Activated T-helper 1 cell treated with anti-CD3 and anti-CD28 coated beads, Interleukin-12 subunit alpha, Interleukin-12 subunit beta, Interleukin-2, Interleukin-4 antibody, amounts not matched to agents 30 ng/mL and 10 ng/mL and 1 ng/mL, durations not matched to agents 14 hours and 24 hours and 36 hours (primary cell): ENCODE results near the gene CDK1. TPM values are rescaled to one million over a fixed set of nuclear protein-coding genes. Genes with fewer than 3 reads are reported as not detected.

Source experiments
- DNase-seq: peaks from one replicate; pipeline ENCODE4 v3.0.0; 2021; ENCODE audit warnings: low spot score
- H3K27ac Mint-ChIP-seq: one replicate; pipeline ENCODE4 v1.8.0; 2021; ENCODE audit warnings: mild to moderate bottlenecking, mixed read lengths
- H3K27me3 Mint-ChIP-seq: one replicate; pipeline ENCODE4 v1.8.0; 2022; ENCODE audit warnings: mild to moderate bottlenecking, moderate library complexity, mixed read lengths; ENCODE audit not compliant: insufficient read depth
- H3K36me3 Mint-ChIP-seq: one replicate; pipeline ENCODE4 v1.8.0; 2021; ENCODE audit warnings: low read depth, mixed read lengths
- H3K4me1 Mint-ChIP-seq: one replicate; pipeline ENCODE4 v1.8.0; 2021; ENCODE audit warnings: low read depth, mixed read lengths
- H3K4me3 Mint-ChIP-seq: one replicate; pipeline ENCODE4 v1.8.0; 2021; ENCODE audit warnings: mild to moderate bottlenecking, moderate library complexity, mixed read lengths
- H3K9me3 Mint-ChIP-seq: one replicate; pipeline ENCODE4 v1.8.0; 2021; ENCODE audit warnings: mixed read lengths
- intact Hi-C: fragments of 100-400 bp; cut with micrococcal nuclease; formaldehyde crosslinking; loops from one replicate; pipeline ENCODE4 v1.15.1; 2024
- total RNA-seq: library from RNA; stranded (reverse); gene quantifications from 2 replicates; pipeline ENCODE4 v1.2.3, GENCODE V29; 2022

CDK1 gene
- total RNA-seq, 1 donor from 2014 or later = 100 TPM

DNA sequence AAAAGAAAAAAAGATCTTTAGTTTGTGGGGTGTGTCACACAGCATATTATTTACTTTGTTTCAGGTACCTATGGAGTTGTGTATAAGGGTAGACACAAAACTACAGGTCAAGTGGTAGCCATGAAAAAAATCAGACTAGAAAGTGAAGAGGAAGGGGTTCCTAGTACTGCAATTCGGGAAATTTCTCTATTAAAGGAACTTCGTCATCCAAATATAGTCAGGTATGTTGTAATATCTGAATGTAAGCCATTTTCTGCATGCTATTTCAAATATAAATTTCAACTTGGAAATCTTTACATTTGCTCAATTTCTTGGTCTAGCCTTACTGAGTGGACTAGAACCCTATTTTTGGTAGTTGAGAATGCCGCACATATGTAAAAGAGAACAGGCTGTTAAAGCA is 6.4 kb downstream of the CDK1 start:
- peak overlapping the region; percentile 55 for H3K27ac Mint-ChIP-seq
- H3K4me3 Mint-ChIP-seq = peak overlapping the region; percentile 12
- H3K4me1 Mint-ChIP-seq = peaks cover 91% of the 10 kb centered on the region
- DNase-seq = no peak
- intact Hi-C loops = loop anchor here (5.0 kb wide), 1 partner anchor 1118 kb away; the partner anchor contains the start of gene ARID5B
- no peaks in the 10 kb centered on the region for H3K9me3 Mint-ChIP-seq
- H3K36me3 Mint-ChIP-seq = peaks cover 65% of the 10 kb centered on the region
- H3K27me3 Mint-ChIP-seq = no peaks in the 10 kb centered on the region

- no peaks in the 10 kb centered on the region for H3K27me3 Mint-ChIP-seq
- H3K4me3 Mint-ChIP-seq = no peak overlapping the region
- H3K36me3 Mint-ChIP-seq = peaks cover 80% of the 10 kb centered on the region
- H3K9me3 Mint-ChIP-seq = no peaks in the 10 kb centered on the region
- intact Hi-C loops = no loop called here
- H3K4me1 Mint-ChIP-seq = peaks cover 84% of the 10 kb centered on the region
- peak overlapping the region; percentile 10 for H3K27ac Mint-ChIP-seq
- DNase-seq = no peak
These were observed 10.3 kb downstream of the CDK1 start for GRCh38 chr10:60788544-60788943.

GRCh38 chr10:60789340-60789739 is 11.1 kb downstream of the CDK1 start:
- intact Hi-C loops = no loop called here
- H3K9me3 Mint-ChIP-seq = no peaks in the 10 kb centered on the region
- peak overlapping the region; percentile 10 for H3K4me3 Mint-ChIP-seq
- peaks cover 74% of the 10 kb centered on the region for H3K36me3 Mint-ChIP-seq
- no peaks in the 10 kb centered on the region for H3K27me3 Mint-ChIP-seq
- peaks cover 80% of the 10 kb centered on the region for H3K4me1 Mint-ChIP-seq
- no peak for DNase-seq
- peak overlapping the region; percentile 8 for H3K27ac Mint-ChIP-seq

GRCh38 chr10:60794953-60795352 is 16.7 kb downstream of the CDK1 start:
- DNase-seq = no peak
- Mint-ChIP-seq H3K27me3 (no peaks in the 10 kb centered on the region), H3K9me3 (no peaks in the 10 kb centered on the region), H3K4me1 (peaks cover 39% of the 10 kb centered on the region), H3K36me3 (peaks cover 50% of the 10 kb centered on the region), H3K4me3 (no peak overlapping the region), H3K27ac (no peak overlapping the region)
- intact Hi-C loops = no loop called here

GRCh38 chr10:60795465-60796202 is 17.4 kb downstream of the CDK1 start:
- Mint-ChIP-seq H3K36me3 (peaks cover 45% of the 10 kb centered on the region), H3K9me3 (no peaks in the 10 kb centered on the region), H3K27ac (no peak overlapping the region), H3K27me3 (no peaks in the 10 kb centered on the region), H3K4me1 (peaks cover 32% of the 10 kb centered on the region), H3K4me3 (no peak overlapping the region)
- intact Hi-C loops = no loop called here
- no peak for DNase-seq

GRCh38 chr10:60796481-60796880 is 18.2 kb downstream of the CDK1 start:
- DNase-seq = no peak
- H3K4me3 Mint-ChIP-seq = no peak overlapping the region
- peaks cover 38% of the 10 kb centered on the region for H3K36me3 Mint-ChIP-seq
- H3K27ac Mint-ChIP-seq = peak overlapping the region; percentile 9
- intact Hi-C loops = no loop called here
- H3K4me1 Mint-ChIP-seq = peaks cover 23% of the 10 kb centered on the region
- no peaks in the 10 kb centered on the region for H3K27me3 Mint-ChIP-seq
- no peaks in the 10 kb centered on the region for H3K9me3 Mint-ChIP-seq

GRCh38 chr10:60797200-60797599 is 18.9 kb downstream of the CDK1 start:
- Mint-ChIP-seq H3K4me1 (peaks cover 27% of the 10 kb centered on the region), H3K27ac (no peak overlapping the region), H3K9me3 (no peaks in the 10 kb centered on the region), H3K36me3 (peaks cover 35% of the 10 kb centered on the region), H3K4me3 (no peak overlapping the region), H3K27me3 (no peaks in the 10 kb centered on the region)
- DNase-seq = no peak
- intact Hi-C loops = no loop called here

- H3K36me3 Mint-ChIP-seq = peaks cover 29% of the 10 kb centered on the region
These were observed 19.8 kb downstream of the CDK1 start for GRCh38 chr10:60798031-60798430.

DNA sequence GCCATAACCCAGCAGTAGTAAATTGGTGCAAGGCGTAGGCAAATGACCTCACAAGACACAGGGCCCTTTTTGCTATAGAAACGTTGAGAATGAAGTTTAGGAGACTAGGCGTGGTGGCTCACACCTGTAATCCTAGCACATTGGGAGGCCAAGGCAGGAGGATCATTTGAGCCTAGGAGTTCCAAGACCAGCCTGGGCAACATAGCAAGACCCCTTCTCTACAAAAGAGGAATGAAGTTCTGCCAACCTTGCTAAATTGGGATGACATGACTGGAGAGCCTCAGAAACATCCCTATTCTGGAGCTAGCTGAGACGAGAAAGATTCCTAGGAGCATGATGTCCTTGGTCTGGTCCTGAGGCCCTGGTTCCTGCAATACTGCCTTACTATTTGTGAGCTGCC is 20.6 kb downstream of the CDK1 start:
- peaks cover 22% of the 10 kb centered on the region for H3K4me1 Mint-ChIP-seq
- intact Hi-C loops = no loop called here
- no peak overlapping the region for H3K27ac Mint-ChIP-seq
- H3K9me3 Mint-ChIP-seq = no peaks in the 10 kb centered on the region
- H3K27me3 Mint-ChIP-seq = no peaks in the 10 kb centered on the region
- H3K36me3 Mint-ChIP-seq = peaks cover 28% of the 10 kb centered on the region
- H3K4me3 Mint-ChIP-seq = no peak overlapping the region
- DNase-seq = no peak

More at GRCh38 chr10:60798031-60798430, 19.8 kb downstream of the CDK1 start:
- Mint-ChIP-seq H3K27me3 (no peaks in the 10 kb centered on the region), H3K27ac (no peak overlapping the region), H3K4me3 (no peak overlapping the region), H3K4me1 (peaks cover 27% of the 10 kb centered on the region), H3K9me3 (no peaks in the 10 kb centered on the region)
- DNase-seq = no peak
- intact Hi-C loops = no loop called here

DNA sequence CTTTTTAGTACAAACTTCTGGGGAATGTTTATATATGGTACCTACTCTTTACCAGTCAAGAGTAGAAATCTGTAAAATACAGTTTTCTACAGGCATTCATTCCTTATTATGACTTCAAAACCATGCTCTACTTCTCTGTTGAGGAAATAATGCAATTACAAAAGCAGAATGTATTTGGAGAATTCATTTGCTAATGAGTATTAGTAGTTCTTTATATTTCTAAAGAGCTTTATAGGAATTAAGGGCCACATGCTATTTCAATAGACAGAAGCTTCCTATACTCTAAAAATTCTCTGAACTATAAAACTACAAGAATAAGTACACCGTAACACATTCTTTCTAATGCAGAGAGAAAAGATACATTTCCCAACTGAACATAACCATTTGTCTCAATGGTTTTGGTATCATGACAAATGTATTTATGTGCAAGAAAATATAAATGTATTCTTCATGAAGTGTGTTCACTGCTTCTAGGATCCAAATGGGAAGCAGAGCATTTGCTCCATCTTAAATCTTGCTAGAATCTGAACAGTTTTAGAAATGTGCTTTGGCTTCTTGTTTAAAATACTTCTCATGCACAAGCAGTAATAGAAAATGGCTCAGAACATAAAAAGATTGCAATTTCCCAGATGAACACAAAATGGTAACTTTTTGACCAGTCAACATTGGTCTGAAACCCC is 21.8 kb downstream of the CDK1 start:
- DNase-seq = no peak
- Mint-ChIP-seq H3K9me3 (no peaks in the 10 kb centered on the region), H3K27ac (no peak overlapping the region), H3K36me3 (peaks cover 23% of the 10 kb centered on the region), H3K27me3 (no peaks in the 10 kb centered on the region), H3K4me3 (no peak overlapping the region), H3K4me1 (peaks cover 12% of the 10 kb centered on the region)
- intact Hi-C loops = no loop called here

DNA sequence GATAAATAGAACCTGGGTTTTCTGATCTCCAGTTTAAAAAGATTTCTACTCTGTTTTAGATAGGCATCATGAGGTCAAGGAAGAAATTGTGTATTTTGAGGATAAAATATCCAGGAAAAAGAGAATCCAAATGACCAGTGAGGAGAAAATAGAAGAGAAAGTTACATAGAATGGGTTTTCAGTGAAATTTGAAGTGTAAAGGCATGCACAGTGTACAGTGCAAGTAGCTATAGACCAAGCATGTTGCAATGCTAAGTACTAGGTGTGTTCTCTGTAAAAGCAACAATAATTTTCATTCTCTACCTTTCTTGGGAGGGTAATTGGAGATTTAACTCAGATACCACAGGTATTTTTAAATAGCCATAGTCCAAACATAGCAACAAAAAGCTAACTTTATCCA is 22.6 kb downstream of the CDK1 start:
- Mint-ChIP-seq H3K27me3 (no peaks in the 10 kb centered on the region), H3K36me3 (peaks cover 18% of the 10 kb centered on the region), H3K27ac (no peak overlapping the region), H3K4me1 (peaks cover 11% of the 10 kb centered on the region), H3K4me3 (no peak overlapping the region), H3K9me3 (no peaks in the 10 kb centered on the region)
- intact Hi-C loops = no loop called here
- DNase-seq = no peak

DNA sequence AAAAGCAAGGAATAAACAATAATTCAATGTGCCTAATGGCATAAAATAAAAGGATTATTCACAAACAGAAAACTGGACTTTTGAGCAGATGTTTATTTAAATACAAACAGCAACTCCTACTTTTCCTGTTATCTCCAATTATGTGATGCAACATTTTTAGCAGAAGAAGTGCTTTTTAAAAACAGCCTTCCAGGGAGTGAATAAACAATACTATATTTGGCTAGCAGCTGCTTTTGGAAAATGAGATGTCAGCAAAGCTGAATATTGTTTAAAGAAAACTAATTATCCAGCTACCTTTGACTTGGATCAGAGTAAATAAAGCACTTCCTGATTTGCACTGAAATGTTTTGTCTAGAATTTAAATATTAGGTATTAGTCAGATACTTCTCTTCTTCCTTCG is 23.2 kb downstream of the CDK1 start:
- intact Hi-C loops = no loop called here
- H3K4me3 Mint-ChIP-seq = no peak overlapping the region

DNA sequence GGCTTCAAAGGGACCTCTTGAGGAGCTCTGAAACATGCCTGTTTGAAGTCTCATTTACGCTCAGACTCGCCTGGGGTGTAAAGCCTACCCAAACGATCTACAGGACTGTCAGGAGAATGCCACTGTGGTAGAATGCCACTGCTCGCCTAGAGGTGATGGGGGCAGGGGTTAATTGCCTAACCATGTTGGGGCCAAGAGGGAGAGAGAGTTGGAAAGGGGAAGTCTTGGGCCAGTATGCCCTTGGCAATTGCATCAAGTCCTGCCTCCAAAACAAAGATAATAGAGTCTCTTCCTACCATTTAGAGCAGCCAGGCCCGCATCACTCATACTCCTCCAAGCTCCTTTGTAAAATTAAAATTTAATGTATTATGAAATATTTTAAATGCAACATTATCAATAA is 25.2 kb downstream of the CDK1 start:
- Mint-ChIP-seq H3K27ac (peak overlapping the region; percentile 15), H3K9me3 (no peaks in the 10 kb centered on the region), H3K4me1 (peaks cover 4% of the 10 kb centered on the region), H3K36me3 (peaks cover 10% of the 10 kb centered on the region), H3K27me3 (no peaks in the 10 kb centered on the region), H3K4me3 (no peak overlapping the region)
- intact Hi-C loops = no loop called here
- no peak for DNase-seq

More for the DNA sequence above, 23.2 kb downstream of the CDK1 start:
- no peak for DNase-seq
- no peaks in the 10 kb centered on the region for H3K27me3 Mint-ChIP-seq
- no peaks in the 10 kb centered on the region for H3K9me3 Mint-ChIP-seq
- peaks cover 11% of the 10 kb centered on the region for H3K4me1 Mint-ChIP-seq
- H3K27ac Mint-ChIP-seq = no peak overlapping the region
- peaks cover 16% of the 10 kb centered on the region for H3K36me3 Mint-ChIP-seq
